GM12801 (cell line): ENCODE measurements around the gene SH3RF3.

ENCODE experiments used
- CTCF ChIP-seq: IDR thresholded peaks from one replicate; pipeline ENCODE4 v1.5.1; 2011; ENCODE audit warnings: control low read depth; ENCODE audit not compliant: insufficient read length; ENCODE audit errors: extremely low read depth

The SH3RF3 gene

GRCh38 chr2:109202486-109202885, 73.5 kb downstream of the SH3RF3 start:
- TF ChIP-seq CTCF: no peak

- TF ChIP-seq CTCF: no peak
These were observed 74.4 kb downstream of the SH3RF3 start for GRCh38 chr2:109203246-109204011.

- TF ChIP-seq CTCF: no peak
These were observed 75.4 kb downstream of the SH3RF3 start for GRCh38 chr2:109204412-109204811.

- no peak for TF ChIP-seq CTCF
These were observed 76.4 kb downstream of the SH3RF3 start for GRCh38 chr2:109205447-109205846.

- no peak for TF ChIP-seq CTCF
These were observed 77.7 kb downstream of the SH3RF3 start for GRCh38 chr2:109206569-109207146.

- no peak for TF ChIP-seq CTCF
These were observed 78.2 kb downstream of the SH3RF3 start for GRCh38 chr2:109207176-109207575.

- TF ChIP-seq CTCF: no peak
These were observed 79.3 kb downstream of the SH3RF3 start for GRCh38 chr2:109208071-109208950.
